Heart left ventricle (tissue), 13 donors: Measurements from ENCODE around the gene NBPF1.
"Not testable (repeated sequence)": the region's sequence is repeated elsewhere in the genome, so short reads cannot be mapped to it uniquely, and the experiment has no call there.

Experiments
- CTCF ChIP-seq, 12 donors: fragments of 200-600 bp; sonication (generic) in 4 of 12; IDR thresholded peaks; one replicate each; pipeline versions ENCODE4 v1.5.0 to v1.8.0; 2018 to 2022; ENCODE audit warnings: antibody characterized with exemption in 12 of 12, mild to moderate bottlenecking in 5 of 12
- POLR2A ChIP-seq, 2 donors: fragments of 450-650 bp; IDR thresholded peaks; one replicate each; pipeline ENCODE4 v1.6.1; 2017; ENCODE audit warnings: antibody characterized with exemption in 2 of 2, mild to moderate bottlenecking in 2 of 2, moderate library complexity in 2 of 2
- donor health status: ischemic (EF 13 %, LVEDD 7.1; RV severe dilation, severe dysfunction).
- donor health status: DM: no; HTN: yes; CAD: no.
- donor health status: DM: no; HTN: no; CAD: no.
- donor health status: ischemic (EF 25% LVEDD 6.9; RV normal size, moderate dysfunction).
- donor health status: ischemic (EF 25% LVEDD 5.7; RV mildly dilated, moderate dysfunction).
- donor health status: ischemic (EF 35%, LVEDD 5.7; RV mildly dilated, moderate dysfunction).
- donor health status: nonischemic (EF 11% LVEDD 7.7; RV severe dilation, severe dysfunction).
- donor health status: DM: yes; HTN: yes; CAD: no.
- donor health status: PGD.
- donor health status: ischemic (EF 29% LVEDD 5.4; RV normal size, mild dysfunction).
- donor health status: nonischemic (EF 23%, LVEDD 6.1; RV moderate dilation, normal function).

- not testable (repeated sequence) for TF ChIP-seq CTCF, POLR2A (IDR thresholded peaks at IDR 0.05)
Observed at GRCh38 chr1:16602336-16603011, 10.9 kb downstream of the NBPF1 start.
